ENCODE results near the gene FSTL5.

- TF ChIP-seq CTCF (IDR thresholded peaks at IDR 0.05) (no peak), POLR2AphosphoS5 (IDR thresholded peaks at IDR 0.05) (no peak), POLR2A (IDR thresholded peaks at IDR 0.05; ENCODE audit: low read depth) (no peak), EP300 (IDR thresholded peaks at IDR 0.05) (no peak)
Measured at GRCh38 chr4:161822174-161822573, 341.6 kb downstream of the FSTL5 start.
